ENCODE results near the gene ALOX5.
"Not testable (repeated sequence)": the region's sequence is repeated elsewhere in the genome, so short reads cannot be mapped to it uniquely, and the experiment has no call there.

The ALOX5 gene

DNA sequence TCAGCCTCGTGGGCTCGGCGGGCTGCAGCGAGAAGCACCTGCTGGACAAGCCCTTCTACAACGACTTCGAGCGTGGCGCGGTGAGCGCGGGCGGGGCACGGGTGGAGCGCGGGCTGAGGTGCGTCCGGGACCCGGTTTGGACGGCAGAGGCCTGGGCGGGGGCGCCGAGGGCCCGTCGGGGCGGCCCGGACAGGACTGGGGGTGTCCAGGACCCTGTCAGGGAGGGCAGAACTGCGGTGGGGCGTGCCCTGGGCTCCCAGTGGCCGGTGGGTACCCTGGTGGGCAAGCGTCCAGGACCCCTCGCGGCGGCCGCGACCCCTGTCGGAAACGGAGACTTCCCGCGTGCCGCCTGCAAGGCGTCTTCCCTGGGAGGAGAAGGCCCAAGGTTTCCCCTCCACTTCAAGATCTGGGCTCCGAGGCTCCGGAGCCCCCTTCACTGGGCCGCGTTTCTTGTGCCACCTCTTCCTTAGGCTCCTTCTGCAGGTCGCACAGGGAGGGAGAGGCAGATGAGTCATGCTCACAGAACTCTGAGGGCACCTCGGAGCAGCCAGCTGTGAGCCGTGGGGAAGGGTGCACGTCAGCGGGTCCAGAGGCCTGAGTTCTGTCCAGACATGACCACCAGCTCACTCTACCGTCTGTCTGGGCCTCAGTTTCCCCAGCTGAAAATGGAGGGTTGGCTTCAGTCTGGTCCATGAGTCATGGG, 485 bp downstream of the ALOX5 start:
- DNase-seq (ENCODE audit: extremely low read depth in 1 of 2, low read depth in 1 of 2): no peak

DNA sequence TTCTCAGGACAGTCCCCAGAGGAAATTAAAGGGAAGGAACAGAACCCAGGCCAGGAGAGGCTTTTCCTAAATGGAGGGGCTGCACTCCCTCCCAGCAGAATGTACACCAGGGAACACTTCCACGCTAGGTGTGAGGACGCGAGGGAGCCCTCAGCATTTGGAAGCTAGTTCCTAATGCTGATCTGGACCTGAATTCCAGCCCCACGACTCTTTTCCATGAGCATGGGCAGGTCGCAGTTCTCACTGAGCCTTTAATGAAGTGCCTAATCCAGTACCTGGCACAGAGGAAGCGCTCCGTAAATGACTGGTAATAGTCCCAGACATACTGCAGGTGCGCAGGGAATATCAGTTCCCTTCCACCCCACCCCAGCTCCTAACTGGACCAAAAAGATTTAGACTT, 1.1 kb downstream of the ALOX5 start:
- no peak for DNase-seq (ENCODE audit: extremely low read depth in 1 of 2, low read depth in 1 of 2)

DNA sequence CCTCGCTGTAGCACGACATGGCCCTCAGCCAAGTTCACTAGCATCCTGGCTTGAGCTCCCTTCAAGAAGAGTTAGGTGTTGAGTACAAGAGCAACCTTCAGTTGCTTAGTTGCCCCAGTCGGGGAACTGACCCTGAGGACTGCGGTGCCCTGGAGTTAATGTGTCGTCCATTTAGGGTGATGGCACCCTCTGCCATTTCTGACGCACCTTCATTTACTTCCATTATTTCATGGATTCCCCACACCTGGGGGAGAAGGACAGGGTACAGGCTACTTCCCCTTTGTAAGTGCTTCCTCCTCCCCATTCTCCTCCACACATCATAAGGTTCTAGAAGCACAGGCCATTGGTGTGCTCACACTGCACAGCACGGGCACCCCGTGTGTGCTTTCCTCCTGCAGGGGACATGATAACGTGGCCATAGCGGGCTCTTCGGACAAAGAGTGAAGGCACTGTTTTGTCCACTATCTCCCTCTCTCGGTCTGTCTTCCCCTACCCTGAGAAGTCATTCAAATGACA, 1.8 kb downstream of the ALOX5 start:
- DNase-seq (ENCODE audit: extremely low read depth in 1 of 2, low read depth in 1 of 2): no peak

DNA sequence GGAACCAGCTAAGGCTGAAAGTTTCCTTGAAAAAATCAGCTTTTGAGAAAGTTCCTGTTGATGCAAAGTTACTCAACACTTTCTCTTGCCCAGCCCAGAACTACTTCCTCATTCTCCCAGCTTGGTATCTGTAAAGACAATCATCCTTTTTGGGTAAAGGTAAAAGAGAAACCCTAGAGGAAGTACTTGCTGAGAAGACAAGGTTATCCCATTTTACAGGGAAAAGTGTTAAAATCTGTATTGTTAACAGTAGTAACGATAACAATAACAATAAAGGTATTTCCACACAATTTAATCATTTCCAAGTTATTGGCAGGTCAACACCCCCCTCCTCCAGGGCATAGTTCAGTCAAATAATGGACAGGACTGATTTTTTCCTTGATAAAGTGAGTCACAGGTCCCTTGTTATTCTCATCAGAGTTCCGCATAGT, 2.4 kb downstream of the ALOX5 start:
- DNase-seq (ENCODE audit: extremely low read depth in 1 of 2, low read depth in 1 of 2): no peak

DNA sequence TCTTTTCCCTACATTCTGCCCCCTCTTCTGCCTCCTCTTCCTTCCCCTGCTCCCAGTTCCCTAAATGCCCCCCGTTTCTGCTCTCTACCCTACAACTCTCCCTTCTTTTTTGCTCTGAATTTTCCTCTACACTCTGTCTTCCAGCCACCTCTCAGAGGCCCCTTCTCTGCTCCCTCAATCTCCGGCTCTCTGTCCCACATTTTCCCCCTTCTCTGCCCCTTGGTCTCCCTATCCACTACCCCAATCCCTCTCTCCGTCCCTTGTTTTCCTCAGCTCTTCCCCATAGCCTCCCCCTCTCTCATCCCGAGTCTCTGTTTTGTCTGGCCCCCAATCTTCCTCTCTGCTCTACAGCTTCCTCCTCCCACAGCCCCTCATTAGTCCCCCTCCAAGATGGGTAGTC, 3.3 kb downstream of the ALOX5 start:
- DNase-seq (ENCODE audit: extremely low read depth in 1 of 2, low read depth in 1 of 2): no peak

DNA sequence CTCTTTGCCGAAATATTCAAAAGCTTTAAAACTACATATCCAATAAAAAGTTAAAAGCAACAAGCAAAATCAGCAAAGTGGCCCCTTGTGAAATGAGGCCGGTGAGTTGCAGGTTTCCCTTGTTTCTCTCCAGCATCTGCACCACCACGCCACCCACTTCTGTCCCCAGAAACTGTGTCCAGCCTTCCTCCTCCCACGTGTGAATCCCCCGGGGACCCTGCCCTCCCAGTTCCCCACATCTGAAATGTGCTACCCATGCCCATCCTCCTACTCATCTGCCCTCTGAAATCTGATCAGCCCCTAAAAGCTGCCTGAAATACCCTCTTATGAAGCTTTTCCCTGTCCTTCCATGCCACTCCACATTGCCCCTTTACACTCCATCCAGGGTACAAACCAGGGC, 3.8 kb downstream of the ALOX5 start:
- DNase-seq (ENCODE audit: extremely low read depth in 1 of 2, low read depth in 1 of 2): no peak

DNA sequence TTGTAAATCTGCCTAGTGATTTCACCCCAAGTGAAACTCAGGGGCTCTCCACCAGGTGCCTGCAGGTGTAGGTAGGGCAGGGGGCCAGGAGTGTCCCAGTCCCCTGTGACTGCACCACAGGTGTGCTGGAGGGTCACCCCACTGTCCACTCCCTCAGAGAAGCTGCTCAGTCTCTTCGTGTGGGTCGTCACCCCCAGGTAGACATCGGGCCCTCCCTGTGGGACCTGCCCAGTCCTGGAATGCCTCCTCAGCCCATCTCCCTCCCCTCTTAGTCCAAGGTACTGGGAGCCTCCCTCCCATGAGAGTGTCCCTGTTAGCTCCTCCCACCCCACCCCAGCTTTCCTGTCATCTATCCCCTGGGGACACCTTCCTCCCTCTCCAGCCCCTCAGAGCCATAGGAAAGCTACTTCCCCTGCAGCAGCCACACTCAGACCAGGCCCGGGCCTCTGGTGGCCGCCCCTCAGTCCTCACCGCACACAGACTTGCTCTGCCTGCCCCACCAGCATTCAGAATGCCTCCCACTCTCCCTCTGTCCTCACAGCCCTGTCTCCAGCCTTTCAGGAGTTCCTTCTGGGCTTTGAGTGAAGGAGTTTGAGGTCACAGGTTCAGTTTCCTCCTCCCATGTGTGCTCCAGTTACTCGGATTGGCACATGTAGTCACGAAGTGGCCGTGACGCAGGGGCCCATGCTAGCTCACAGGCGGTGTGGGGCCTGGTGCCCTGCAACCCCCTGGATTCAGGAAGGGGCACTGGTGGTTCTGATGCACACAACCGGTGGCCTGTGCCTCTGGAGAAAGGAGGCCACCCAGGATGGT, 5.1 kb downstream of the ALOX5 start:
- DNase-seq (ENCODE audit: extremely low read depth in 1 of 2, low read depth in 1 of 2): no peak

DNA sequence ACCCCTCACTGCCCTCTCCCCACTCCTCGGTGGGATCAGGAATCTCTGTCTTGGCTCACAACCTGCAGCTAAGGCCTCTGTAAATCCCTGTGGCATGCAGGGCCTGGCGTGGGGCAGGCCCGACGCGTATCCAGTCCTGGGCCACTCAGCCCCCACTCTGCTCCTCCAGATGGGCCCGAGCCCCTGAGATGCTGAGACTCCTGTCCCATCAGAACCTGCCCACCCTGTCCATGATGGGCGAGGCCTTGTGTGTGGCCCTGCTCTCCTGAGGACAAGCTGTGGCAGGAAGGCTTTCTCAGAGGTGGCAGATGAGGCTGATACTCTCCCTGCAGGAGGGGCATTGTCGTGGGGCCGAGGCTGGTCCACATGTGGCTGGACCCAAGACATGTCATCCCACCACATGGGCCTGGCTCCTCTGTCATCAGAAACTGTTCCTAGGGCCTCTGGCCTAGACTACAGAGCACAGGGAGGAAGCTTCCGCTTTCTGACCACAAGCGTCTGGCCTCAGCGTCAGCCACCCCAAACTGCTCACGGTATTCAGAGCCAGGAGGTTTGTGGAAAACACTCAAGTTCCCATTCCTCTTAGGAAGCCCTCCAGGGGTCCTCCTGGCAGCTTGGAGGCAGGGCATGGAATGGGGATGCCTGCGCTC, 6.0 kb downstream of the ALOX5 start:
- no peak for DNase-seq (ENCODE audit: extremely low read depth in 1 of 2, low read depth in 1 of 2)

DNA sequence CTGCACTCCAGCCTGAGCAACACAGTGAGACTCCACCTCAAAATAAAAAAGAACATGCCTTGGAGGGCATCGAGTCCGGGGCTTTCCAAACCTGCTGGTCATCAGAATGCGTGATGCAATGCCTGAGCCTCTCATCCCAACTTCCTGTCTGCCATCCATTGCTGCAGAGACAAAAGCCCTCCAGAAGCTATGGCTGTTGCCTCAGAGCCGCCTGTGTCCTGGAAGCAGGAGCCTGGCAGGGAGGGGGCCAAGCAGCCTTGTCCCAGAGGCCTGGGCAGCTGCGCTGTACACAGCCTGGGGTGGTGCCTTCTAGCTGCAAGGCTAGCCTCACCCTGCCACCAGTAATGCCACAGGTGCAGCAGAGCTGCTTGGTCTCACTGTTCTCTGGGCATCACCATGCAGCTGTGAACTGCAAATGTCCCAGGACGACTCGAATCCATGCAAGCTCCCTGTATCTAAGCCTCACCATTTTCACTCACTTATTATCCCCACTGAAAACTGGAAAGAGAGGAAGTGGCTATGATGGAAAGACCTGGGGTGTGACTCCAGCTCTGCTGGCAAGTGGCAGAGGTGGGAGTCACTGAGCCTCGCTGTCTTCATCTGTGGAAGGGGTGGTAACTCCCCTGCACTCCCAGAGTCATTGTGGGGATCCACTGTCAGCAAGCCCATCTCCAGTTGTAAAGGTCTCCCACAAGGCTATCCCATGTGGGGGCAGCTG, 7.0 kb downstream of the ALOX5 start:
- DNase-seq (ENCODE audit: extremely low read depth in 1 of 2, low read depth in 1 of 2): no peak

DNA sequence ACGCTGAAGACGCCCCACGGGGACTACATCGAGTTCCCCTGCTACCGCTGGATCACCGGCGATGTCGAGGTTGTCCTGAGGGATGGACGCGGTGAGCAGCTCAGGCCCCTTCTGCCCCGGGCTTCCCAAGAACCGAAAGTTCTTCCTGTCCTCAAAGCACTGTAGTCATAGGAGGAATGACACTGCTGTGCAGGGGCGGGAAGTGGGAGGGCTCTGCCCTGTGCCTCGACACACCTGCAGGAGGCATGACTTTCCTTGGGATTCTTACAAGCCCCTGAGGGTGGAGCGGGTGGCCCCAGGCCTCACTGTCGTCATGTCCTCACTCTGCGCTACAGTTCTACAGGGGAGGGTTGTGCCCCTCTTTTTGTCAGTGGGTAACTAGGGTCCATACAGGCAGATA, 8.6 kb downstream of the ALOX5 start:
- no peak for DNase-seq (ENCODE audit: extremely low read depth in 1 of 2, low read depth in 1 of 2)

DNA sequence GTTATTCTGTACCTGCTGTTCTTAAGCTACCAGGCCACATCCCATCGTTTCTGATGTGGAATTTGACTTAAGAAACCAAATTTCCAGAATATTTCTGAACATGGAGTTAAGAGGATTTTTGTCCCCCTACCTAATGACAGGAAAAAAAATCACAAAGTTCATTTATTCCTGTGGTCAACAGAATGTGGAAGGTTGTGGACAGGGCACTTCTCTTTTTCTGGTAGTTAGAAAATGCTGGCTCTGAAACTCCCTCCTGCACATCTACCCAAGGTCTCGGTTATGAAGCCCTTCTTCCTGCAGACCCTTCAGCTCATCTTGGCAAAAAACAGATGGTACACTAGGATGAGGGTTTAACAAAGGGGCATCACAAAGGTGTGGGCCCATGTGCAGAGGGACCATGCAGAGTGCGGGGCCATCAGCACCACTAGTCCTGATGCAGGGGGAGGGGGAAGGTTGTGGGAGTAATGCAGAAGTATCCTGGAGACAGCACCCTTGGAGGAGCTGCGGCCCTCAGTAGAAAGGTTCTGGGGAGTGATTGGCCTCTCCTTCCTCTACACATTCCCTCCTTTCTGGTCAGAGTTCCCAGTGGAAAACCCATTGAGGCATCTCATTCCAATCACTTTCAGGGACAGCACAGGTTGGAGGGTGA, 9.8 kb downstream of the ALOX5 start:
- no peak for DNase-seq (ENCODE audit: extremely low read depth in 1 of 2, low read depth in 1 of 2)

DNA sequence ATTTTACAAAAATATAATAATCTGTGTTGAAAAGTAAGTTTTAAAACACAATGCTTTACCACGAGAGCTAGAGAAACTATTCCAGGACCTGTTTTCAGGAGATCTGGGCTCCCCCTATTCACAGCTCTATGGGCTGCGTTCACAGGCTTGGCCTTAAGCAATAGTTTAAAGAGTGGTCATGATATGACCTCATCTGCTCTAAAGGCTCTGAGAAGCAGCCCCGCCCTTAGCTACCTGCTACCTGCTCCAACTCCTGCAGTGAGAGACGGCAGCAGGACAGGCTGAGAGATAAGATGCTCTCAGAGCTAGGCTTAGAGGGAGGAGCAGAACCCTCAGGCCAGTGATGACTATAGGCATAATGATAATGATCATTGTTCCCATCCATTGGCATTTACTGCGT, 12.6 kb downstream of the ALOX5 start:
- no peak for DNase-seq (ENCODE audit: extremely low read depth in 1 of 2, low read depth in 1 of 2)

DNA sequence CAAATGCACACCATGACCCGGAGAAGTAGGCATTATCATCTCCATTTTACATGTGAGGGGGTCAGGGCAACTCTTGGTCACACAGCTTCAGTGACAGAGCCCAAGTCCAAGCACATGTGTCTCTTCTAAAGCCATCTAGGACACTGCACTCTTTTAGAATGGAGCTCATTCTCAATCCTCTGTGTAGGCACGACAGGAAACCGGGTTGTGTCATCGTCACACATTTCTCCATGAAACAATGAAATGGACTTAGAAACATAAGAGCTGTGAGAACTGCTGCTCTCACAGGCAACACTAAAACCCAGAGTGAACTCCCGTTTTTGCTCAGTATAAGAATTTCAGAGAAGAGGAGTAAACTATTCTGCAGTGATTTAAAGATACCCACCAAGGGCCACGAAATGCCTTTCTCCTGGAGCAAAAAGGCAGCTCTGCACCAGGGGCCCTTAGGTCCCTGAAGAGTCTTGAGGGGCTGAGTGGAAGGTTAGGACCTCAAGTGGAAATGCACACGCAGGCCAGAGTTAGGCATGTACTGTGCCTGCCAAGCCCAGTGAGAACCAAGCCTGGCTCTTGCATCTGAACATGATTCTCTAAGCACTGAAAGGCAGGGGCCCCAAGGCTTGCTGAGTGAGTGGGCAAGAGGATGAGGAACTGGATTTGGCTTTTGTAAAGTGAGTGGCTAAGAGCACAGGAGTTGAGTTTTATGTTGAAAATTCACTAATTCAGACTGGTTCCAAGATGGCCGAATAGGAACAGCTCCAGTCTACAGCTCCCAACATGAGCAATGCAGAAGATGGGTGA, 13.3 kb downstream of the ALOX5 start:
- DNase-seq (ENCODE audit: extremely low read depth in 1 of 2, low read depth in 1 of 2): no peak

DNA sequence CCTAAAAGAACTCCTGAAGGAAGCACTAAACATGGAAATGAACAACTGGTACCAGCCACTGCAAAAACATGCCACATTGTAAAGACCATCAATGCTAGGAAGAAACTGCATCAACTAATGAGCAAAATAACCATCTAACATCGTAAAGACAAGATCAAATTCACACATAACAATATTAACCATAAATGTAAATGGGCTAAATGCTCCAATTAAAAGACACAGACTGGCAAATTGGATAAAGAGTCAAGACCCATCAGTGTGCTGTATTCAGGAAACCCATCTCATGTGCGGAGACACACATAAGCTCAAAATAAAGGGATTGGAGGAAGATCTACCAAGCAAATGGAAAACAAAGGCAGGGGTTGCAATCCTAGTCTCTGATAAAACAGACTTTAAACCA, 15.7 kb downstream of the ALOX5 start:
- not testable (repeated sequence) for DNase-seq (ENCODE audit: extremely low read depth in 1 of 2, low read depth in 1 of 2)

DNA sequence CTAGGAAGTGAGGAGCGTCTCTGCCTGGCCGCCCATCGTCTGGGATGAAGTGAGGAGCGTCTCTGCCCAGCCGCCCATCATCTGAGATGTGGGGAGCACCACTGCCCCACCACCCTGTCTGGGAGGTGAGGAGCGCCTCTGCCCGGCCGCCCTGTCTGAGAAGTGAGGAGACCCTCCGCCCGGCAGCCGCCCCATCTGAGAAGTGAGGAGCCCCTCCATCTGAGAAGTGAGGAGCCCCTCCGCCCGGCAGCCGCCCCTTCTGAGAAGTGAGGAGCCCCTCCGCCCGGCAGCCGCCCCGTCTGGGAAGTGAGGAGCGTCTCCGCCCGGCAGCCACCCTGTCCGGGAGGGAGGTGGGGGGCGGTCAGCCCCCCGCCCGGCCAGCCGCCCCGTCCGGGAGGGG, 17.6 kb downstream of the ALOX5 start:
- not testable (repeated sequence) for DNase-seq (ENCODE audit: extremely low read depth in 1 of 2, low read depth in 1 of 2)

DNA sequence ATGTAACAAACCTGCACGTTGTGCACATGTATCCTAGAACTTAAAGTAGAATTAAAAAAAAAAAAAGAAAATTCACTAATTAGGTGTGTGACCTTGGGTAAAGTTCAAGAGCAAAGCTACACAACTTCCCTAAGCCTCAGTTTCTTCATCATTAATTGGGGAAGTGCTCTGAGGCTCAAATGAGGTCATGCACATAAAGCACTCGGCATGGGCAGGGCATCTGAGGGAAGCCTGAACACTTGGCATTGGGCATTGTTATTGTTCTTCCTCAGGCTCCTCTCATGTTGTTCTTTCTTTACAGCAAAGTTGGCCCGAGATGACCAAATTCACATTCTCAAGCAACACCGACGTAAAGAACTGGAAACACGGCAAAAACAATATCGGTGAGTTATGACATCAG, 21.5 kb downstream of the ALOX5 start:
- no peak for DNase-seq (ENCODE audit: extremely low read depth in 1 of 2, low read depth in 1 of 2)

DNA sequence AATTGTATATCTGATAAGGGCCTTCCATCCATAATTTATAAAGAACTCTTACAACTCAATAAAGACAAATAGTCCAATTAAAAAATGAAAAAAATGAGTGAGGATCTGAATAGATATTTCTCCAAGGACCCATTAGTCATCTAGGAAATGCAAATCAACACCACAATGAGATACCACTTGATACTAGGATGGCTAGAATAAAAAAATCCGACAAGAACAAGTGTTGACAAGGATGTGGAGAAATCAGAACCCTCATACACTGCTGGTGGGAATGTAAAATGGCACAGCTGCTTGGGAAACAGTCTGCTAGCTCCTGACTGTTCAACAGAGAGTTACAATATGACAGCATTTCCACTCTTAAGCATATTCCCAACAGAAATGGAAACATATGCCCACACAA, 24.6 kb downstream of the ALOX5 start:
- no peak for DNase-seq (ENCODE audit: extremely low read depth in 1 of 2, low read depth in 1 of 2)

DNA sequence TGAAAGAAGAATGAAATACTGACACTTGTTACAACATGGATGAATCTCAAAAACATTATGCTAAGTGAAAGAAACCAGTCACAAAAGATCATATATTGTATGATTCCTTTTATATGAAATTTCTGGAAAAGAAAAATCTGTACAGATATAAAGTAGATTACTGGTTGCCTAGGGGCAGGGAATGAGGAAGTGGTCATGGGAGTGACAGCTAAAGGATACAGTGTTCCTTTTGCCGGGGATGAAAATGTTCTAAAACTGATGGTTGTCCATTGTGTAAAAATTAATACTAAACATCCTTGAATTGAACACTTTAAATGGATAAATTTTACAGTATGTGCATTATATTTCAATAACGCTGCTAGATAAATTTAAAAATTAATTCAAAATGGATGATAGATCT, 25.1 kb downstream of the ALOX5 start:
- no peak for DNase-seq (ENCODE audit: extremely low read depth in 1 of 2, low read depth in 1 of 2)

DNA sequence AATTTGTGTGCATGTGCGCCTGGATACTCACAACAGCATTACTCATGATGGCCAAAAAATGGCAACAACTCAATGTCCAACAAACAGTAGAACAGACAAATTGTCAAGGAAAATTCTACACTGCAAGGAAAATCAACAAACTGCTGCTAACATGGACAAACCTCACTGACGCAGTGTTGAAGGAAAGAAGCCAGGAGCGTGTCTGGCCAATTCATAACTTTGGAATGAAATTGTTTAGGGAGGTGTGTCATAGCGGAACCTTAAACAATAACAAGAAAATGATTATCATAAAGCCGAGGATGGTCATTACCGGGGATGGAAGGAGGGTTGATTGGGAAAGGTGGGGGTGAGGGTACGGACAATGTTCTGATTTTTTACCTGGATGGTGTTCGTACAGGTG, 29.1 kb downstream of the ALOX5 start:
- no peak for DNase-seq (ENCODE audit: extremely low read depth in 1 of 2, low read depth in 1 of 2)

Measured in activated CD8-positive, alpha-beta memory T cell treated with anti-CD3 and anti-CD28 coated beads for 1 hour (primary cell).